Measurements from ENCODE around the gene CSN1S1. TPM values are rescaled to one million over a fixed set of nuclear protein-coding genes. Genes with fewer than 3 reads are reported as not detected.

The CSN1S1 gene
- total and polyA plus RNA-seq, 2 of the 13 experiments (the other 11 are each of a cell fraction or from before 2014, with no cell fraction given) = not detected

DNA sequence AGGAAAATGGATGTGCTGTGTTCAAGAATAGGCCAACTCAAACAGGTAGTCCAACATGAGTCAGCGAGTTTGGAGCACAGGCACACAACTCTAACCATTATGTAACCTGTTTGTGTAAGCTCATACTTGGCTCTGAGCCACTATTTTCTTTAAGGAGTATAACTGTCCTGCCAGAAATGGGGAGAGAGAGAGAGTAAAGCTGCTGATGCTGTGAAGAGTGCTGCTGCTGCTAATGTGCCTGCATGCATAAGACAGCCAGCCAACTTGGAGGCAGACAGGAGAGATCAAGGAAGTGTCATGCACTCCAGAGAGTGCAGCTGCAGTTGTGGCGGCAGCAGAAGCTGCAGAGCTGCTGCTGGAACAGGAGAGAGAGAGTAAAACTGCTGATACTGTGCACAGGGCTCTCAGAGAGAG, 53.2 kb downstream of the CSN1S1 start (continued):
- peak; percentile 69 for TF ChIP-seq TRIM24 (CRISPR knock-in tag; IDR thresholded peaks at IDR 0.05)
- TF ChIP-seq ZNF407 (CRISPR knock-in tag; IDR thresholded peaks at IDR 0.05; ENCODE audit: not compliant biosample characterization) = no peak
- TF ChIP-seq FOXK1 (CRISPR knock-in tag; IDR thresholded peaks at IDR 0.05; ENCODE audit: borderline replicate concordance, low read depth) = peak; percentile 66; the same call in 1 of the 2 replicates
- no peak for TF ChIP-seq ZNF761 (CRISPR knock-in tag; conservative IDR thresholded peaks at IDR 0.05)
- peak; percentile 74; the same call in 1 of the 2 replicates for TF ChIP-seq HBP1 (CRISPR knock-in tag; IDR thresholded peaks at IDR 0.05; ENCODE audit: low read depth)
- TF ChIP-seq ADNP (CRISPR knock-in tag; IDR thresholded peaks at IDR 0.05) = no peak
- TF ChIP-seq RARA (CRISPR knock-in tag; IDR thresholded peaks at IDR 0.05) = 0 out of 2 replicates have a peak, but pooled peaks have one; percentile 48
- TF ChIP-seq ZNF383 (CRISPR knock-in tag; IDR thresholded peaks at IDR 0.05; ENCODE audit: borderline replicate concordance) = no peak
- TF ChIP-seq HIC2 (CRISPR knock-in tag; IDR thresholded peaks at IDR 0.05; ENCODE audit: low read depth) = no peak
- no peak for TF ChIP-seq ZNF816 (CRISPR knock-in tag; IDR thresholded peaks at IDR 0.05; ENCODE audit: borderline replicate concordance)
- no peak for TF ChIP-seq STAT6 (CRISPR knock-in tag; IDR thresholded peaks at IDR 0.05; ENCODE audit: borderline replicate concordance)
- TF ChIP-seq, protein P1, sequence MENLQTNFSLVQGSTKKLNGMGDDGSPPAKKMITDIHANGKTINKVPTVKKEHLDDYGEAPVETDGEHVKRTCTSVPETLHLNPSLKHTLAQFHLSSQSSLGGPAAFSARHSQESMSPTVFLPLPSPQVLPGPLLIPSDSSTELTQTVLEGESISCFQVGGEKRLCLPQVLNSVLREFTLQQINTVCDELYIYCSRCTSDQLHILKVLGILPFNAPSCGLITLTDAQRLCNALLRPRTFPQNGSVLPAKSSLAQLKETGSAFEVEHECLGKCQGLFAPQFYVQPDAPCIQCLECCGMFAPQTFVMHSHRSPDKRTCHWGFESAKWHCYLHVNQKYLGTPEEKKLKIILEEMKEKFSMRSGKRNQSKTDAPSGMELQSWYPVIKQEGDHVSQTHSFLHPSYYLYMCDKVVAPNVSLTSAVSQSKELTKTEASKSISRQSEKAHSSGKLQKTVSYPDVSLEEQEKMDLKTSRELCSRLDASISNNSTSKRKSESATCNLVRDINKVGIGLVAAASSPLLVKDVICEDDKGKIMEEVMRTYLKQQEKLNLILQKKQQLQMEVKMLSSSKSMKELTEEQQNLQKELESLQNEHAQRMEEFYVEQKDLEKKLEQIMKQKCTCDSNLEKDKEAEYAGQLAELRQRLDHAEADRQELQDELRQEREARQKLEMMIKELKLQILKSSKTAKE (CRISPR knock-in tag; IDR thresholded peaks at IDR 0.05; ENCODE audit: borderline replicate concordance) = no peak

All from HepG2 (cell line).